Measurements from ENCODE around the gene ATG7.

Gene ATG7

GRCh38 chr3:11539218-11539617, 267.0 kb downstream of the ATG7 start:
- H3K4me3 ChIP-seq (ENCODE audit: low read depth, low read length) = no peak overlapping the region
- TF ChIP-seq CTCF (IDR thresholded peaks at IDR 0.05; ENCODE audit: insufficient read depth, low read depth, low read length, missing control alignments) = no peak
- DNase-seq (ENCODE audit: low read depth) = no peak

GRCh38 chr3:11539677-11540076, 267.5 kb downstream of the ATG7 start:
- H3K4me3 ChIP-seq (ENCODE audit: low read depth, low read length) = no peak overlapping the region
- DNase-seq (ENCODE audit: low read depth) = no peak
- no peak for TF ChIP-seq CTCF (IDR thresholded peaks at IDR 0.05; ENCODE audit: insufficient read depth, low read depth, low read length, missing control alignments)

- DNase-seq (ENCODE audit: low read depth) = no peak
- TF ChIP-seq CTCF (IDR thresholded peaks at IDR 0.05; ENCODE audit: insufficient read depth, low read depth, low read length, missing control alignments) = no peak
- H3K4me3 ChIP-seq (ENCODE audit: low read depth, low read length) = no peak overlapping the region
Measured at GRCh38 chr3:11541321-11542303, 269.4 kb downstream of the ATG7 start.

- TF ChIP-seq CTCF (IDR thresholded peaks at IDR 0.05; ENCODE audit: insufficient read depth, low read depth, low read length, missing control alignments) = no peak
- DNase-seq (ENCODE audit: low read depth) = no peak
- no peak overlapping the region for H3K4me3 ChIP-seq (ENCODE audit: low read depth, low read length)
Measured at GRCh38 chr3:11542551-11542950, 270.4 kb downstream of the ATG7 start.

- H3K4me3 ChIP-seq (ENCODE audit: low read depth, low read length) = no peak overlapping the region
- no peak for TF ChIP-seq CTCF (IDR thresholded peaks at IDR 0.05; ENCODE audit: insufficient read depth, low read depth, low read length, missing control alignments)
- DNase-seq (ENCODE audit: low read depth) = no peak
Measured at GRCh38 chr3:11543141-11543947, 271.1 kb downstream of the ATG7 start.

GRCh38 chr3:11543948-11544387, 271.8 kb downstream of the ATG7 start:
- DNase-seq (ENCODE audit: low read depth) = no peak
- no peak overlapping the region for H3K4me3 ChIP-seq (ENCODE audit: low read depth, low read length)
- TF ChIP-seq CTCF (IDR thresholded peaks at IDR 0.05; ENCODE audit: insufficient read depth, low read depth, low read length, missing control alignments) = no peak
